Mucosa of descending colon (tissue), 3 donors: ENCODE results near the gene C16orf86. TPM values are rescaled to one million over a fixed set of nuclear protein-coding genes. Genes with fewer than 3 reads are reported as not detected.

Experiments
- ATAC-seq: fragments of 200-7000 bp; cut with Tn5 transposase; one replicate; pipeline ENCODE4 v1.9.1; 2020; ENCODE audit warnings: mild to moderate bottlenecking, moderate library complexity
- DNase-seq, 3 donors: peaks; one replicate each; pipeline ENCODE4 v3.0.0-alpha.2; 2020
- H3K36me3 ChIP-seq: fragments of 200-600 bp; one replicate; pipeline ENCODE4 v1.8.0; 2021; ENCODE audit warnings: low read depth, mild to moderate bottlenecking
- H3K4me1 ChIP-seq: fragments of 200-600 bp; one replicate; pipeline ENCODE4 v1.8.0; 2021; ENCODE audit warnings: low read depth, mild to moderate bottlenecking
- H3K4me3 ChIP-seq: fragments of 200-600 bp; one replicate; pipeline ENCODE4 v1.8.0; 2021; ENCODE audit warnings: mild to moderate bottlenecking
- H3K9me3 ChIP-seq: fragments of 200-600 bp; one replicate; pipeline ENCODE4 v1.8.0; 2021; ENCODE audit warnings: mild to moderate bottlenecking
- CTCF ChIP-seq: fragments of 200-600 bp; IDR thresholded peaks from one replicate; pipeline ENCODE4 v1.8.0; 2022; ENCODE audit warnings: antibody characterized with exemption, mild to moderate bottlenecking
- intact Hi-C, 2 donors: fragments of 100-400 bp; cut with DNase I in 1 of 2; cut with micrococcal nuclease in 1 of 2; formaldehyde crosslinking; loops; one replicate each; pipeline versions ENCODE4 v1.11.0 to v1.11.1; 2022; cut with DNase I, micrococcal nuclease
- total RNA-seq, 3 donors: library from RNA; stranded (reverse); fragmentation: NEBNext Ultra II Directional in 2 of 3; extraction: Animal tissue kit (Norgen Biotek cat#: 25700) in 2 of 3; gene quantifications; one replicate each; pipeline versions ENCODE4 v1.2.1 to v1.2.4, GENCODE V29; 2021 to 2023
- donor health status: DM: no; HTN: no; CAD: no; lungs with moderate emphysema.
- donor health status: DM: no; HTN: no; CAD: no.
- donor health status: DM: no; HTN: yes; CAD: no.

Gene C16orf86
- total RNA-seq, 3 donors from 2014 or later: 0.67 to 6.8 (median 1.2) TPM

GRCh38 chr16:67648088-67648763 lies 18.4 kb upstream of the C16orf86 start:
- no peaks in the 10 kb centered on the region for H3K36me3 ChIP-seq
- H3K4me1 ChIP-seq: peaks cover 4% of the 10 kb centered on the region
- H3K9me3 ChIP-seq: no peaks in the 10 kb centered on the region
- no peak for ATAC-seq
- intact Hi-C loops: no loop called here
- no peak for TF ChIP-seq CTCF
- DNase-seq: peak in 1 of 3 donors; percentile 32
- H3K4me3 ChIP-seq: no peak overlapping the region

- TF ChIP-seq CTCF: no peak
- intact Hi-C loops: no loop called here
- peak in 1 of 3 donors; percentile 47 for DNase-seq
- Histone ChIP-seq H3K36me3 (no peaks in the 10 kb centered on the region), H3K9me3 (no peaks in the 10 kb centered on the region), H3K4me3 (no peak overlapping the region), H3K4me1 (peaks cover 8% of the 10 kb centered on the region)
- ATAC-seq: no peak
Measured at GRCh38 chr16:67648764-67649407, 17.7 kb upstream of the C16orf86 start.

- no peak for ATAC-seq
- DNase-seq: peak in 2 of 3 donors; percentile 57 to 67
- intact Hi-C loops: no loop called here
Measured at GRCh38 chr16:67649494-67649931, 17.1 kb upstream of the C16orf86 start.

GRCh38 chr16:67650023-67650422 lies 16.6 kb upstream of the C16orf86 start:
- no peaks in the 10 kb centered on the region for H3K9me3 ChIP-seq
- TF ChIP-seq CTCF: no peak
- no peaks in the 10 kb centered on the region for H3K36me3 ChIP-seq
- H3K4me3 ChIP-seq: no peak overlapping the region
- DNase-seq: no peak
- ATAC-seq: no peak
- intact Hi-C loops: no loop called here
- H3K4me1 ChIP-seq: peaks cover 6% of the 10 kb centered on the region

More at GRCh38 chr16:67649494-67649931, 17.1 kb upstream of the C16orf86 start:
- no peak overlapping the region for H3K4me3 ChIP-seq
- TF ChIP-seq CTCF: no peak
- H3K36me3 ChIP-seq: no peaks in the 10 kb centered on the region
- H3K9me3 ChIP-seq: no peaks in the 10 kb centered on the region
- peaks cover 8% of the 10 kb centered on the region for H3K4me1 ChIP-seq

GRCh38 chr16:67651039-67651438 lies 15.6 kb upstream of the C16orf86 start:
- no peaks in the 10 kb centered on the region for H3K36me3 ChIP-seq
- no peak for TF ChIP-seq CTCF
- DNase-seq (peak in 1 of 3 donors; percentile 22), ATAC-seq (no peak)
- no peak overlapping the region for H3K4me3 ChIP-seq
- H3K9me3 ChIP-seq: no peaks in the 10 kb centered on the region
- peaks cover 6% of the 10 kb centered on the region for H3K4me1 ChIP-seq
- intact Hi-C loops: no loop called here
